B cell (primary cell): ENCODE results near the gene KCNS3. TPM values are rescaled to one million over a fixed set of nuclear protein-coding genes. Genes with fewer than 3 reads are reported as not detected.

Experiments
- ATAC-seq: fragments of 200-7000 bp; cut with Tn5 transposase; one replicate; pipeline ENCODE4 v1.10.0; 2021; ENCODE audit warnings: low read depth, mild to moderate bottlenecking, moderate number of reproducible peaks, moderate library complexity
- CTCF ChIA-PET: fragments of 350-600 bp; sonication (Branson Sonifier 250); formaldehyde crosslinking; loops from one replicate; lab custom pipeline; 2021; ENCODE audit warnings: antibody characterized with exemption, inconsistent platforms; lab: Charles Lee
- POLR2A ChIA-PET: fragments of 350-600 bp; sonication (Branson Sonifier 250); formaldehyde crosslinking; loops from one replicate; lab custom pipeline; 2021; ENCODE audit warnings: antibody characterized with exemption; lab: Charles Lee
- DNase-seq: peaks from one replicate; pipeline ENCODE4 v3.0.0; 2013
- H2AFZ ChIP-seq: 2 replicates; pipeline ENCODE4 v1.6.1; 2012; ENCODE audit warnings: mild to moderate bottlenecking, low read depth, low read length; ENCODE audit not compliant: insufficient read depth, poor library complexity, severe bottlenecking
- H3K27ac ChIP-seq, 2 donors: 1 replicate in 1 of 2; 2 replicates in 1 of 2; pipeline ENCODE4 v1.5.1; 2012 to 2013; ENCODE audit warnings: low read length in 2 of 2, mild to moderate bottlenecking in 2 of 2, moderate library complexity in 1 of 2
- H3K27me3 ChIP-seq, 4 experiments: fragments of 200-600 bp in 1 of 4; sonication (generic) in 1 of 4; replicated peaks in 1 of 4; 1 replicate in 2 of 4; 2 replicates in 2 of 4; pipeline versions ENCODE4 v1.6.1 to v1.7.0; 2013 to 2016; ENCODE audit warnings: low read length in 3 of 4, mild to moderate bottlenecking in 2 of 4, mixed read lengths in 1 of 4, moderate library complexity in 1 of 4; ENCODE audit not compliant: insufficient read depth in 4 of 4, control insufficient read depth in 3 of 4; ENCODE audit errors: control extremely low read depth in 1 of 4
- H3K36me3 ChIP-seq, 2 experiments: replicated peaks in 1 of 2; 1 replicate in 1 of 2; 2 replicates in 1 of 2; pipeline versions ENCODE4 v1.6.1 to v1.7.1; 2013; ENCODE audit warnings: low read length in 1 of 2; ENCODE audit not compliant: insufficient read depth in 2 of 2, control insufficient read depth in 1 of 2; ENCODE audit errors: control extremely low read depth in 1 of 2, extremely low read depth in 1 of 2
- H3K4me1 ChIP-seq, 2 donors: fragments of 200-600 bp in 1 of 2; sonication (generic) in 1 of 2; 1 replicate in 1 of 2; 2 replicates in 1 of 2; pipeline versions ENCODE4 v1.5.1 to v1.6.1; 2013 to 2017; ENCODE audit warnings: low read length in 2 of 2; ENCODE audit not compliant: control insufficient read depth in 2 of 2, insufficient read depth in 2 of 2
- H3K4me2 ChIP-seq: replicated peaks from 2 replicates; pipeline ENCODE3; 2012; ENCODE audit warnings: mild to moderate bottlenecking, low read depth, low read length; ENCODE audit not compliant: poor library complexity, severe bottlenecking
- H3K4me3 ChIP-seq, 5 experiments: fragments of 200-600 bp in 1 of 5; sonication (generic) in 1 of 5; 1 replicate in 3 of 5; 2 replicates in 2 of 5; pipeline versions ENCODE4 v1.5.1 to v1.7.0; 2011 to 2016; ENCODE audit warnings: low read length in 4 of 5, mild to moderate bottlenecking in 4 of 5, low read depth in 2 of 5, control low read depth in 1 of 5, moderate library complexity in 1 of 5; ENCODE audit not compliant: insufficient read depth in 1 of 5; ENCODE audit errors: control extremely low read depth in 1 of 5, extremely low read depth in 1 of 5
- H3K79me2 ChIP-seq: fragments of 200-600 bp; sonication (generic); one replicate; pipeline ENCODE4 v1.6.0; 2016; ENCODE audit warnings: low read length; ENCODE audit not compliant: control insufficient read depth, insufficient read depth
- H3K9ac ChIP-seq: fragments of 200-600 bp; sonication (generic); 2 replicates; pipeline ENCODE4 v1.6.1; 2017; ENCODE audit warnings: mild to moderate bottlenecking, low read length, moderate library complexity
- H3K9me3 ChIP-seq, 3 donors: one replicate each; pipeline versions ENCODE4 v1.6.1 to v1.7.1; 2013; ENCODE audit warnings: low read length in 2 of 3; ENCODE audit not compliant: control insufficient read depth in 2 of 3, insufficient read depth in 1 of 3; ENCODE audit errors: control extremely low read depth in 1 of 3
- H4K20me1 ChIP-seq: 2 replicates; pipeline ENCODE4 v1.6.0; 2012; ENCODE audit warnings: mild to moderate bottlenecking, low read length; ENCODE audit not compliant: insufficient read depth, control insufficient read depth, poor library complexity, severe bottlenecking
- H3K27ac Mint-ChIP-seq: one replicate; pipeline ENCODE4 v1.8.0; 2021; ENCODE audit warnings: mixed read lengths
- H3K27me3 Mint-ChIP-seq: one replicate; pipeline ENCODE4 v1.8.0; 2021; ENCODE audit warnings: mixed read lengths
- H3K4me1 Mint-ChIP-seq: one replicate; pipeline ENCODE4 v1.8.0; 2021; ENCODE audit warnings: mixed read lengths
- H3K4me3 Mint-ChIP-seq: one replicate; pipeline ENCODE4 v1.8.0; 2021; ENCODE audit warnings: mixed read lengths
- H3K9me3 Mint-ChIP-seq: one replicate; pipeline ENCODE4 v1.8.0; 2022; ENCODE audit warnings: mixed read lengths; ENCODE audit not compliant: insufficient read depth
- WGBS: methylation state at CpG from one replicate; pipeline ENCODE4 v1.1.5; 2013; ENCODE audit warnings: missing lambda C conversion rate; ENCODE audit not compliant: insufficient coverage; 5-methylcytosine and 5-hydroxymethylcytosine counted together
- intact Hi-C: fragments of 100-400 bp; cut with micrococcal nuclease; formaldehyde crosslinking; loops from one replicate; pipeline ENCODE4 v1.10.0; 2022
- polyA minus RNA-seq: library from RNA; depleted of rRNA, polyadenylated mRNA; stranded (reverse); fragments of >200 nt; gene quantifications from 2 replicates; pipeline ENCODE4 v1.2.3, GENCODE V29; 2012
- polyA plus RNA-seq: library from polyadenylated mRNA; depleted of rRNA; stranded (reverse); fragments of >200 nt; gene quantifications from 2 replicates; pipeline ENCODE4 v1.2.3, GENCODE V29; 2012
- total RNA-seq, 2 donors: library from RNA; stranded (reverse); fragments of 120-200 nt in 1 of 2; gene quantifications; 1 replicate in 1 of 2; 2 replicates in 1 of 2; pipeline versions ENCODE4 v1.2.3 to v1.2.4, GENCODE V29; 2013 to 2022
- TF ChIP-seq, protein P1 (sequence below): fragments of 200-600 bp; IDR thresholded peaks from one replicate; pipeline ENCODE4 v1.8.0; 2022; ENCODE audit warnings: antibody characterized with exemption, mild to moderate bottlenecking

The KCNS3 gene
- total RNA-seq (0.41 and 0.76 TPM in 2 replicates), polyA plus RNA-seq (0.10 TPM in 1 of 2 replicates, not detected in the other), polyA minus RNA-seq (0.17 TPM in 1 of 2 replicates, not detected in the other)
- 0.40 TPM for total RNA-seq (2013)

DNA sequence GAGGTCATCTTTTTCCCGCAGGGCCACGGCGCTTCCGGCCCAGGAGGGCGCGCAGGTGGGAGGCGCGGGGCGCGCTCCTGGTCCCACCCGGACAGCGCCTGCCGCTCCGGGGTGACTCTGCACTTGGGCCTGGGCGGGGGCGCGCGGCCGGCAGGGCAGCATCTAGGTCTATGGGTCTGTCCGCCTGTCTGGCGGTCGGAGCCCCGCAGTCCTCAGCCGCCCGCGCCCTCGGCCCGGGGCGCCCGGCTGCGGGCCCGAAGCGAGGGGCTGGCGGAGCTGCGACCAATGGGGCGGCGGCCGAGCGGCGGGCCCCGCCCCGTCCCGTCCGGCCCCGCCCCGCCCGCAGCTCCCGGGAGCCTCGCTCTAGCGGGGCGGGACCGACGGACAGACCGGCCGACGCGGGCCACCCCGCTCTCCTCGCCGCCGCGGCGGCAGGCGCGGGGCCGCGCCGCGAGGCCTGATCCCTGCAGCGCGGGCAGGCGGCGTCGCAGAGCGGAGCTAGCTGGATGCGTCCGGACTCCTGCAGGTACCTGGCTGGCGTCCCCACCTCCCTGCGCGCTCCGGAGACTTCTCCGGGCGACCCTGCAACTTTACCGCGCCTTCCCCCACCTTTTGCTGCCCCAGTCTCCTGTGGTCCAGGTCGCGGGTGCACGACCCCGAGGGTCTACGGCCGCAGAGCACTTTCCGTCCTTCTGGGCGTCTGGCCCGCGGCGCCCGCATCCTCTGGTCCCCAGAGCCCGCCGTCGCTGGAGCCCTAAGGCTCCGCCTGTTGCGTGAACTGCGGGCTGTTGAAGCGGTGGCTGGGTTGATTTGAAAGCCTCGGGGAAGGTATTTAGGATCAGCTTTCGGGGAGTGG, at the start of gene KCNS3:
Gene KCNS3, plus strand, starts transcription at position 387 of the 856 bp plus-strand sequence. CDS start 52,342 bp downstream, outside the sequence.
- H3K4me3 ChIP-seq, result peak within 1 kb of the TSS; percentile 43 to 69 (median 59)
- ATAC-seq (peak; percentile 86), DNase-seq (peak; percentile 55)
- TF ChIP-seq, protein P1, sequence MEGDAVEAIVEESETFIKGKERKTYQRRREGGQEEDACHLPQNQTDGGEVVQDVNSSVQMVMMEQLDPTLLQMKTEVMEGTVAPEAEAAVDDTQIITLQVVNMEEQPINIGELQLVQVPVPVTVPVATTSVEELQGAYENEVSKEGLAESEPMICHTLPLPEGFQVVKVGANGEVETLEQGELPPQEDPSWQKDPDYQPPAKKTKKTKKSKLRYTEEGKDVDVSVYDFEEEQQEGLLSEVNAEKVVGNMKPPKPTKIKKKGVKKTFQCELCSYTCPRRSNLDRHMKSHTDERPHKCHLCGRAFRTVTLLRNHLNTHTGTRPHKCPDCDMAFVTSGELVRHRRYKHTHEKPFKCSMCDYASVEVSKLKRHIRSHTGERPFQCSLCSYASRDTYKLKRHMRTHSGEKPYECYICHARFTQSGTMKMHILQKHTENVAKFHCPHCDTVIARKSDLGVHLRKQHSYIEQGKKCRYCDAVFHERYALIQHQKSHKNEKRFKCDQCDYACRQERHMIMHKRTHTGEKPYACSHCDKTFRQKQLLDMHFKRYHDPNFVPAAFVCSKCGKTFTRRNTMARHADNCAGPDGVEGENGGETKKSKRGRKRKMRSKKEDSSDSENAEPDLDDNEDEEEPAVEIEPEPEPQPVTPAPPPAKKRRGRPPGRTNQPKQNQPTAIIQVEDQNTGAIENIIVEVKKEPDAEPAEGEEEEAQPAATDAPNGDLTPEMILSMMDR, result no peak
- Mint-ChIP-seq H3K4me3 (peak within 1 kb of the TSS; percentile 96), H3K27ac (peak within 1 kb of the TSS; percentile 64), H3K27me3 (peaks cover 64% of the 10 kb centered on the region), H3K9me3 (no peaks in the 10 kb centered on the region), H3K4me1 (peaks cover 22% of the 10 kb centered on the region)
- peak within 1 kb of the TSS; percentile 67 for H2AFZ ChIP-seq
- H3K27ac ChIP-seq, result no peak within 1 kb of the TSS
- H3K79me2 ChIP-seq, result no peaks in the 10 kb centered on the region
- CTCF ChIA-PET, result no interaction called here
- H3K27me3 ChIP-seq, result peaks cover 2 to 74% (median 35%) of the 10 kb centered on the region in 4 experiments
- no peaks in the 10 kb centered on the region for H4K20me1 ChIP-seq
- H3K4me2 ChIP-seq, result peak within 1 kb of the TSS; percentile 94
- H3K36me3 ChIP-seq, result no peaks in the 10 kb centered on the region
- intact Hi-C loops, result no loop called here
- POLR2A ChIA-PET, result interaction anchor here (1.1 kb wide), 1 partner anchor 125 kb away, joined by 6 read pairs; the partner anchor contains the start of genes GEN1 and SMC6
- peaks cover 17 to 22% of the 10 kb centered on the region in 2 donors for H3K4me1 ChIP-seq
- H3K9me3 ChIP-seq, result peaks cover 0 to 5% (median 1%) of the 10 kb centered on the region in 3 donors
- under 1% methylated on average over 106 of the region's 106 CpGs for WGBS
- H3K9ac ChIP-seq, result peak within 1 kb of the TSS; percentile 67
